K562 (cell line): Measurements from ENCODE around the gene SMAD3. TPM values are rescaled to one million over a fixed set of nuclear protein-coding genes. Genes with fewer than 3 reads are reported as not detected.

Experiments used
- ARID3B ChIP-seq: fragments of 250-450 bp; sonication (Bioruptor Pico); IDR thresholded peaks from 2 replicates; pipeline ENCODE4 v1.4.0; 2020; ENCODE audit warnings: borderline replicate concordance
- FOXJ2 ChIP-seq: fragments of 200-800 bp; sonication (Bioruptor generic); IDR thresholded peaks from 2 replicates; pipeline ENCODE4 v1.6.1; 2016; ENCODE audit warnings: missing genetic modification characterization, missing compliant biosample characterization
- GABPB1 ChIP-seq: sonication (generic); formaldehyde crosslinking; IDR thresholded peaks from 2 replicates; pipeline ENCODE4 v1.8.0; 2022; ENCODE audit warnings: mild to moderate bottlenecking, missing genetic modification reagents
- GTF3C2 ChIP-seq: IDR thresholded peaks from 3 replicates; pipeline ENCODE4 v1.6.1; 2011; ENCODE audit warnings: borderline replicate concordance, mild to moderate bottlenecking, moderate library complexity; ENCODE audit not compliant: insufficient read length; ENCODE audit errors: extremely low read depth
- HES1 ChIP-seq: fragments of 450-650 bp; IDR thresholded peaks from 2 replicates; pipeline ENCODE4 v1.6.1; 2016; ENCODE audit warnings: low read depth, mild to moderate bottlenecking, moderate library complexity
- LEF1 ChIP-seq: fragments of 450-650 bp; IDR thresholded peaks from 2 replicates; pipeline ENCODE4 v1.6.1; 2016; ENCODE audit warnings: mild to moderate bottlenecking
- MAZ ChIP-seq, 2 experiments: fragments of 450-650 bp in 1 of 2; sonication (generic) in 1 of 2; formaldehyde crosslinking; IDR thresholded peaks in 1 of 2; conservative IDR thresholded peaks in 1 of 2; 2 replicates each; pipeline versions ENCODE4 v1.4.0 to v1.5.0; 2020; ENCODE audit warnings: mild to moderate bottlenecking in 1 of 2, missing genetic modification reagents in 1 of 2
- PHF8 ChIP-seq: fragments of 200-600 bp; sonication (generic); IDR thresholded peaks from 2 replicates; pipeline ENCODE4 v1.6.1; 2012; ENCODE audit warnings: mixed run types, mild to moderate bottlenecking, inconsistent platforms, low read length, moderate library complexity, borderline replicate concordance
- RBM15 ChIP-seq: fragments of 200-400 bp; formaldehyde crosslinking; IDR thresholded peaks from 2 replicates; pipeline ENCODE4 v1.6.1; 2018; ENCODE audit warnings: mild to moderate bottlenecking, low read length, moderate library complexity; ENCODE audit not compliant: insufficient read depth
- TAF7 ChIP-seq: fragments of 450-650 bp; IDR thresholded peaks from 2 replicates; pipeline ENCODE4 v1.6.1; 2016; ENCODE audit warnings: missing genetic modification characterization, missing compliant biosample characterization
- XRCC3 ChIP-seq: fragments of 450-650 bp; IDR thresholded peaks from 2 replicates; pipeline ENCODE4 v1.6.1; 2017; ENCODE audit warnings: mild to moderate bottlenecking, moderate library complexity
- ZNF12 ChIP-seq: sonication (generic); formaldehyde crosslinking; IDR thresholded peaks from 2 replicates; pipeline ENCODE4 v1.4.0; 2020; ENCODE audit warnings: mild to moderate bottlenecking, missing genetic modification reagents
- ZNF24 ChIP-seq: fragments of 450-650 bp; IDR thresholded peaks from 2 replicates; pipeline ENCODE4 v1.6.1; 2016
- ZNF347 ChIP-seq: fragments of 450-650 bp; formaldehyde crosslinking; IDR thresholded peaks from 2 replicates; pipeline ENCODE4 v1.4.0; 2020; ENCODE audit warnings: low read depth, mild to moderate bottlenecking, moderate library complexity
- ZNF592 ChIP-seq: fragments of 450-650 bp; IDR thresholded peaks from 2 replicates; pipeline ENCODE4 v1.6.1; 2017; ENCODE audit warnings: antibody characterized with exemption, mild to moderate bottlenecking
- ZNF668 ChIP-seq: fragments of 250-450 bp; sonication (Bioruptor Pico); IDR thresholded peaks from 2 replicates; pipeline ENCODE4 v1.8.0; 2022; ENCODE audit warnings: mild to moderate bottlenecking, inconsistent platforms
- ZNF766 ChIP-seq: fragments of 200-800 bp; sonication (Bioruptor generic); conservative IDR thresholded peaks from 2 replicates; pipeline ENCODE4 v1.6.1; 2016; ENCODE audit warnings: missing genetic modification characterization, missing compliant biosample characterization
- polyA plus RNA-seq, 8 experiments: library from polyadenylated mRNA; depleted of rRNA in 4 of 8; stranded (reverse) in 5 of 8; unstranded in 3 of 8; fragments of >200 nt; fragmentation: Nextera tagmentation in 2 of 8; fragmentation: Illumina TruSeq in 1 of 8; extraction: Ambion mirVana in 2 of 8; extraction: Trizol in 1 of 8; gene quantifications; 2 replicates each; pipeline versions ENCODE4 v1.2.1 to v1.2.3, GENCODE V29; 2011 to 2014; ENCODE audit warnings: inconsistent platforms in 1 of 8, missing spikeins in 1 of 8
- total RNA-seq, 7 experiments: library from RNA; depleted of rRNA in 6 of 7; stranded (reverse); fragments of >200 nt in 6 of 7; fragmentation: Illumina TruSeq in 2 of 7; extraction: Trizol in 2 of 7; gene quantifications; 2 replicates each; pipeline versions ENCODE4 v1.2.1 to v1.2.3, GENCODE V29; 2011 to 2021; ENCODE audit warnings: low replicate concordance in 1 of 7

The SMAD3 gene
- total and polyA plus RNA-seq, 9 of the 15 experiments (the other 6 are each of a cell fraction or from before 2014, with no cell fraction given), result 4.3 to 39.2 (median 11.1) TPM

GRCh38 chr15:67064607-67065530 is 533 bp upstream of the SMAD3 start (continued):
- TF ChIP-seq GTF3C2 (no peak), XRCC3 (no peak), ZNF24 (no peak), PHF8 (peak; percentile 52; the same call in 1 of the 2 replicates), ZNF12 (CRISPR knock-in tag) (0 out of 2 replicates have a peak, but pooled peaks have one; percentile 34), FOXJ2 (tag) (no peak), TAF7 (0 out of 2 replicates have a peak, but pooled peaks have one; percentile 42), ZNF592 (peak; percentile 88), LEF1 (no peak), HES1 (no peak), RBM15 (no peak), ARID3B (no peak), ZNF668 (CRISPR knock-in tag) (no peak), GABPB1 (no peak), ZNF347 (CRISPR knock-in tag) (no peak), MAZ (CRISPR knock-in tag; conservative IDR thresholded peaks at IDR 0.05 in 1 of 2, IDR thresholded peaks at IDR 0.05 in 1 of 2) (peak in 1 of 2 experiments; percentile 63; a peak in 2 of 4 replicates), ZNF766 (no peak)
